H54 (cell line): Measurements from ENCODE around the gene AGAP1.
"Not testable (repeated sequence)": the region's sequence is repeated elsewhere in the genome, so short reads cannot be mapped to it uniquely, and the experiment has no call there.

Experiments used
- DNase-seq: peaks from one replicate; pipeline ENCODE4 v3.0.0; 2011; ENCODE audit warnings: low spot score, mixed read lengths; ENCODE audit not compliant: insufficient read length
- FAIRE-seq: peaks from 3 replicates; lab custom pipeline; 2011; peaks lifted over from hg19 to GRCh38; lab: Jason Lieb, UNC
- POLR2A ChIP-seq: IDR thresholded peaks from 2 replicates; pipeline ENCODE4 v1.6.1; 2011; ENCODE audit warnings: low read depth, mild to moderate bottlenecking, low read length

AGAP1 gene

GRCh38 chr2:235934774-235935484 lies 441.1 kb downstream of the AGAP1 start:
- TF ChIP-seq POLR2A, result no peak
- no peak for FAIRE-seq
- DNase-seq, result no peak

- DNase-seq (no peak), FAIRE-seq (no peak)
- no peak for TF ChIP-seq POLR2A
Measured at GRCh38 chr2:235935773-235936172, 441.9 kb downstream of the AGAP1 start.

GRCh38 chr2:235936493-235936892 lies 442.6 kb downstream of the AGAP1 start:
- DNase-seq, result no peak
- no peak for FAIRE-seq

GRCh38 chr2:235937087-235937486 lies 443.2 kb downstream of the AGAP1 start:
- DNase-seq, result no peak
- no peak for TF ChIP-seq POLR2A
- FAIRE-seq, result no peak

More at GRCh38 chr2:235936493-235936892, 442.6 kb downstream of the AGAP1 start:
- no peak for TF ChIP-seq POLR2A

- no peak for DNase-seq
- no peak for TF ChIP-seq POLR2A
- FAIRE-seq, result no peak
Measured at GRCh38 chr2:235937526-235937925, 443.7 kb downstream of the AGAP1 start.

GRCh38 chr2:235937936-235938335 lies 444.1 kb downstream of the AGAP1 start:
- DNase-seq (no peak), FAIRE-seq (no peak)
- TF ChIP-seq POLR2A, result no peak

- DNase-seq (no peak), FAIRE-seq (no peak)
- TF ChIP-seq POLR2A, result no peak
Measured at GRCh38 chr2:235938611-235939010, 444.8 kb downstream of the AGAP1 start.

GRCh38 chr2:235939471-235939870 lies 445.6 kb downstream of the AGAP1 start:
- FAIRE-seq (no peak), DNase-seq (no peak)
- no peak for TF ChIP-seq POLR2A

- FAIRE-seq (peak; percentile 91), DNase-seq (peak; percentile 95)
- TF ChIP-seq POLR2A, result no peak
Measured at GRCh38 chr2:235940330-235940729, 446.5 kb downstream of the AGAP1 start.

GRCh38 chr2:235944591-235944990 lies 450.7 kb downstream of the AGAP1 start:
- TF ChIP-seq POLR2A, result no peak
- FAIRE-seq, result no peak

GRCh38 chr2:235945608-235946140 lies 451.8 kb downstream of the AGAP1 start:
- TF ChIP-seq POLR2A, result no peak
- no peak for DNase-seq
- no peak for FAIRE-seq

More at GRCh38 chr2:235944591-235944990, 450.7 kb downstream of the AGAP1 start:
- no peak for DNase-seq

- no peak for TF ChIP-seq POLR2A
- DNase-seq, result no peak
- FAIRE-seq, result no peak
Measured at GRCh38 chr2:235946590-235946989, 452.7 kb downstream of the AGAP1 start.

- DNase-seq, result not testable (repeated sequence)
Measured at GRCh38 chr2:235947055-235947454, 453.2 kb downstream of the AGAP1 start.

GRCh38 chr2:235949567-235950472 lies 456.0 kb downstream of the AGAP1 start:
- DNase-seq (no peak), FAIRE-seq (no peak)
- TF ChIP-seq POLR2A, result no peak

More at GRCh38 chr2:235947055-235947454, 453.2 kb downstream of the AGAP1 start:
- not testable (repeated sequence) for FAIRE-seq
